ENCODE results near the gene CBFA2T3.

Gene CBFA2T3

GRCh38 chr16:88906535-88907105 is 70.4 kb downstream of the CBFA2T3 start:
- Histone ChIP-seq H3K4me2 (ENCODE audit: low read length, poor library complexity, severe bottlenecking) (no peak overlapping the region), H3K27me3 (ENCODE audit: control insufficient read depth in 1 of 2, insufficient read depth in 1 of 2, low read length in 2 of 2) (peaks cover 0 to 47% of the 10 kb centered on the region in 2 experiments), H2AK5ac (ENCODE audit: low read length, severe bottlenecking) (no peak overlapping the region), H3K9me3 (ENCODE audit: control insufficient read depth, low read length) (no peaks in the 10 kb centered on the region), H4K91ac (ENCODE audit: low read length) (no peak overlapping the region), H3K9ac (ENCODE audit: low read length) (no peak overlapping the region), H3K14ac (ENCODE audit: low read length in 2 of 2) (no peak overlapping the region), H3K27ac (ENCODE audit: low read length, poor library complexity, severe bottlenecking) (no peak overlapping the region), H3K4me1 (ENCODE audit: control insufficient read depth, insufficient read depth, low read depth, low read length) (peaks cover 8% of the 10 kb centered on the region), H2BK5ac (ENCODE audit: low read depth, low read length, poor library complexity, severe bottlenecking) (no peak overlapping the region), H2BK12ac (ENCODE audit: low read length in 2 of 2) (no peak overlapping the region), H2BK15ac (ENCODE audit: low read depth, poor library complexity, severe bottlenecking) (no peak overlapping the region), H3K4me3 (ENCODE audit: insufficient read depth in 1 of 2, low read depth in 1 of 2, low read length in 2 of 2) (no peak overlapping the region), H3K36me3 (ENCODE audit: control insufficient read depth in 1 of 2, insufficient read depth in 2 of 2, low read depth in 1 of 2, low read length in 2 of 2) (no peaks in the 10 kb centered on the region), H2BK120ac (ENCODE audit: low read depth, low read length) (no peak overlapping the region), H3K18ac (ENCODE audit: low read depth in 1 of 2, low read length in 2 of 2) (no peak overlapping the region), H3K4ac (ENCODE audit: low read depth in 1 of 2, low read length in 2 of 2) (no peak overlapping the region), H3K23ac (ENCODE audit: low read length in 2 of 2) (no peak overlapping the region), H3K79me1 (replicated peaks; ENCODE audit: low read length, poor library complexity, severe bottlenecking) (no peaks in the 10 kb centered on the region), H2AFZ (ENCODE audit: low read depth, low read length) (no peak overlapping the region), H4K8ac (ENCODE audit: low read length) (no peak overlapping the region)
- 92% methylated on average over 22 of the region's 22 CpGs for WGBS
- DNase-seq = no peak

- H3K4ac ChIP-seq (ENCODE audit: low read depth in 1 of 2, low read length in 2 of 2) = no peak overlapping the region
- no peak overlapping the region for H3K9ac ChIP-seq (ENCODE audit: low read length)
- H2BK12ac ChIP-seq (ENCODE audit: low read length in 2 of 2) = no peak overlapping the region
- H3K14ac ChIP-seq (ENCODE audit: low read length in 2 of 2) = no peak overlapping the region
- no peak overlapping the region for H2BK15ac ChIP-seq (ENCODE audit: low read depth, poor library complexity, severe bottlenecking)
- H3K9me3 ChIP-seq (ENCODE audit: control insufficient read depth, low read length) = no peaks in the 10 kb centered on the region
- peaks cover 8% of the 10 kb centered on the region for H3K4me1 ChIP-seq (ENCODE audit: control insufficient read depth, insufficient read depth, low read depth, low read length)
- H3K18ac ChIP-seq (ENCODE audit: low read depth in 1 of 2, low read length in 2 of 2) = no peak overlapping the region
- H4K8ac ChIP-seq (ENCODE audit: low read length) = no peak overlapping the region
- peaks cover 0 to 41% of the 10 kb centered on the region in 2 experiments for H3K27me3 ChIP-seq (ENCODE audit: control insufficient read depth in 1 of 2, insufficient read depth in 1 of 2, low read length in 2 of 2)
- H3K79me1 ChIP-seq (replicated peaks; ENCODE audit: low read length, poor library complexity, severe bottlenecking) = no peaks in the 10 kb centered on the region
- no peak overlapping the region for H2AFZ ChIP-seq (ENCODE audit: low read depth, low read length)
- no peak for DNase-seq
- no peak overlapping the region for H3K4me2 ChIP-seq (ENCODE audit: low read length, poor library complexity, severe bottlenecking)
- H2BK5ac ChIP-seq (ENCODE audit: low read depth, low read length, poor library complexity, severe bottlenecking) = no peak overlapping the region
- no peak overlapping the region for H2AK5ac ChIP-seq (ENCODE audit: low read length, severe bottlenecking)
- H3K4me3 ChIP-seq (ENCODE audit: insufficient read depth in 1 of 2, low read depth in 1 of 2, low read length in 2 of 2) = no peak overlapping the region
- no peaks in the 10 kb centered on the region for H3K36me3 ChIP-seq (ENCODE audit: control insufficient read depth in 1 of 2, insufficient read depth in 2 of 2, low read depth in 1 of 2, low read length in 2 of 2)
- no peak overlapping the region for H3K23ac ChIP-seq (ENCODE audit: low read length in 2 of 2)
- 89% methylated on average over 16 of the region's 16 CpGs for WGBS
- H2BK120ac ChIP-seq (ENCODE audit: low read depth, low read length) = no peak overlapping the region
- no peak overlapping the region for H4K91ac ChIP-seq (ENCODE audit: low read length)
- H3K27ac ChIP-seq (ENCODE audit: low read length, poor library complexity, severe bottlenecking) = no peak overlapping the region
These were observed 71.0 kb downstream of the CBFA2T3 start for GRCh38 chr16:88906020-88906419.

- no peak overlapping the region for H3K4me2 ChIP-seq (ENCODE audit: low read length, poor library complexity, severe bottlenecking)
- no peaks in the 10 kb centered on the region for H3K79me1 ChIP-seq (replicated peaks; ENCODE audit: low read length, poor library complexity, severe bottlenecking)
- no peak overlapping the region for H3K27ac ChIP-seq (ENCODE audit: low read length, poor library complexity, severe bottlenecking)
- no peak overlapping the region for H3K4me3 ChIP-seq (ENCODE audit: insufficient read depth in 1 of 2, low read depth in 1 of 2, low read length in 2 of 2)
- H3K23ac ChIP-seq (ENCODE audit: low read length in 2 of 2) = no peak overlapping the region
- H2BK120ac ChIP-seq (ENCODE audit: low read depth, low read length) = no peak overlapping the region
- peaks cover 0 to 40% of the 10 kb centered on the region in 2 experiments for H3K27me3 ChIP-seq (ENCODE audit: control insufficient read depth in 1 of 2, insufficient read depth in 1 of 2, low read length in 2 of 2)
- H3K18ac ChIP-seq (ENCODE audit: low read depth in 1 of 2, low read length in 2 of 2) = no peak overlapping the region
- no peak overlapping the region for H2BK5ac ChIP-seq (ENCODE audit: low read depth, low read length, poor library complexity, severe bottlenecking)
- DNase-seq = no peak
- no peak overlapping the region for H3K9ac ChIP-seq (ENCODE audit: low read length)
- 50% methylated on average over 9 of the region's 13 CpGs for WGBS
- H3K14ac ChIP-seq (ENCODE audit: low read length in 2 of 2) = no peak overlapping the region
- no peak overlapping the region for H4K8ac ChIP-seq (ENCODE audit: low read length)
- H3K36me3 ChIP-seq (ENCODE audit: control insufficient read depth in 1 of 2, insufficient read depth in 2 of 2, low read depth in 1 of 2, low read length in 2 of 2) = no peaks in the 10 kb centered on the region
- no peaks in the 10 kb centered on the region for H3K9me3 ChIP-seq (ENCODE audit: control insufficient read depth, low read length)
- H2BK12ac ChIP-seq (ENCODE audit: low read length in 2 of 2) = no peak overlapping the region
- no peak overlapping the region for H2AK5ac ChIP-seq (ENCODE audit: low read length, severe bottlenecking)
- H3K4me1 ChIP-seq (ENCODE audit: control insufficient read depth, insufficient read depth, low read depth, low read length) = peaks cover 8% of the 10 kb centered on the region
- H2BK15ac ChIP-seq (ENCODE audit: low read depth, poor library complexity, severe bottlenecking) = no peak overlapping the region
- H4K91ac ChIP-seq (ENCODE audit: low read length) = no peak overlapping the region
- H2AFZ ChIP-seq (ENCODE audit: low read depth, low read length) = no peak overlapping the region
- H3K4ac ChIP-seq (ENCODE audit: low read depth in 1 of 2, low read length in 2 of 2) = no peak overlapping the region
These were observed 71.4 kb downstream of the CBFA2T3 start for GRCh38 chr16:88905563-88905962.

- H3K27me3 ChIP-seq (ENCODE audit: control insufficient read depth in 1 of 2, insufficient read depth in 1 of 2, low read length in 2 of 2) = peaks cover 0 to 40% of the 10 kb centered on the region in 2 experiments
These were observed 72.2 kb downstream of the CBFA2T3 start for GRCh38 chr16:88904676-88905365.

More at GRCh38 chr16:88904676-88905365, 72.2 kb downstream of the CBFA2T3 start:
- WGBS = 93% methylated on average over 20 of the region's 21 CpGs
- Histone ChIP-seq H3K9ac (ENCODE audit: low read length) (no peak overlapping the region), H3K14ac (ENCODE audit: low read length in 2 of 2) (no peak overlapping the region), H3K18ac (ENCODE audit: low read depth in 1 of 2, low read length in 2 of 2) (no peak overlapping the region), H3K4me1 (ENCODE audit: control insufficient read depth, insufficient read depth, low read depth, low read length) (peaks cover 8% of the 10 kb centered on the region), H2BK5ac (ENCODE audit: low read depth, low read length, poor library complexity, severe bottlenecking) (no peak overlapping the region), H2BK120ac (ENCODE audit: low read depth, low read length) (no peak overlapping the region), H4K8ac (ENCODE audit: low read length) (no peak overlapping the region), H3K9me3 (ENCODE audit: control insufficient read depth, low read length) (no peaks in the 10 kb centered on the region), H3K79me1 (replicated peaks; ENCODE audit: low read length, poor library complexity, severe bottlenecking) (no peaks in the 10 kb centered on the region), H3K4me2 (ENCODE audit: low read length, poor library complexity, severe bottlenecking) (no peak overlapping the region), H3K27ac (ENCODE audit: low read length, poor library complexity, severe bottlenecking) (no peak overlapping the region), H3K4ac (ENCODE audit: low read depth in 1 of 2, low read length in 2 of 2) (no peak overlapping the region), H2BK15ac (ENCODE audit: low read depth, poor library complexity, severe bottlenecking) (no peak overlapping the region), H3K36me3 (ENCODE audit: control insufficient read depth in 1 of 2, insufficient read depth in 2 of 2, low read depth in 1 of 2, low read length in 2 of 2) (no peaks in the 10 kb centered on the region), H4K91ac (ENCODE audit: low read length) (no peak overlapping the region), H2BK12ac (ENCODE audit: low read length in 2 of 2) (no peak overlapping the region), H2AK5ac (ENCODE audit: low read length, severe bottlenecking) (no peak overlapping the region), H3K23ac (ENCODE audit: low read length in 2 of 2) (no peak overlapping the region), H3K4me3 (ENCODE audit: insufficient read depth in 1 of 2, low read depth in 1 of 2, low read length in 2 of 2) (no peak overlapping the region), H2AFZ (ENCODE audit: low read depth, low read length) (no peak overlapping the region)
- no peak for DNase-seq

Data from mesenchymal stem cell (in vitro differentiated cells and primary cell).